ENCODE measurements around the gene ZNF18. TPM values are rescaled to one million over a fixed set of nuclear protein-coding genes. Genes with fewer than 3 reads are reported as not detected.

The ZNF18 gene, protein sequence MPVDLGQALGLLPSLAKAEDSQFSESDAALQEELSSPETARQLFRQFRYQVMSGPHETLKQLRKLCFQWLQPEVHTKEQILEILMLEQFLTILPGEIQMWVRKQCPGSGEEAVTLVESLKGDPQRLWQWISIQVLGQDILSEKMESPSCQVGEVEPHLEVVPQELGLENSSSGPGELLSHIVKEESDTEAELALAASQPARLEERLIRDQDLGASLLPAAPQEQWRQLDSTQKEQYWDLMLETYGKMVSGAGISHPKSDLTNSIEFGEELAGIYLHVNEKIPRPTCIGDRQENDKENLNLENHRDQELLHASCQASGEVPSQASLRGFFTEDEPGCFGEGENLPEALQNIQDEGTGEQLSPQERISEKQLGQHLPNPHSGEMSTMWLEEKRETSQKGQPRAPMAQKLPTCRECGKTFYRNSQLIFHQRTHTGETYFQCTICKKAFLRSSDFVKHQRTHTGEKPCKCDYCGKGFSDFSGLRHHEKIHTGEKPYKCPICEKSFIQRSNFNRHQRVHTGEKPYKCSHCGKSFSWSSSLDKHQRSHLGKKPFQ
- total RNA-seq (10 to 100 TPM in 1 of 2 donors, 1 to 10 TPM in 1; 5.9 to 10.2 TPM), polyA plus RNA-seq (1 to 10 TPM; 4.0 to 5.0 TPM)
- long read RNA-seq, donor 1, partial matches to known transcripts = 0 of 1 reads
- long read RNA-seq, donor 1, other reads (novel, unspliced or antisense) = 0 of 1 reads
- long read RNA-seq, donor 2, partial matches to known transcripts = 0 of 1 reads
- long read RNA-seq, donor 2, other reads (novel, unspliced or antisense) = 0 of 1 reads
- long read RNA-seq, donor 3 = 0 reads
- long read RNA-seq, donor 4 = 0 reads
- long read RNA-seq, donor 5, partial matches to known transcripts = 0 of 3 reads
- long read RNA-seq, donor 5, other reads (novel, unspliced or antisense) = 0 of 3 reads

DNA sequence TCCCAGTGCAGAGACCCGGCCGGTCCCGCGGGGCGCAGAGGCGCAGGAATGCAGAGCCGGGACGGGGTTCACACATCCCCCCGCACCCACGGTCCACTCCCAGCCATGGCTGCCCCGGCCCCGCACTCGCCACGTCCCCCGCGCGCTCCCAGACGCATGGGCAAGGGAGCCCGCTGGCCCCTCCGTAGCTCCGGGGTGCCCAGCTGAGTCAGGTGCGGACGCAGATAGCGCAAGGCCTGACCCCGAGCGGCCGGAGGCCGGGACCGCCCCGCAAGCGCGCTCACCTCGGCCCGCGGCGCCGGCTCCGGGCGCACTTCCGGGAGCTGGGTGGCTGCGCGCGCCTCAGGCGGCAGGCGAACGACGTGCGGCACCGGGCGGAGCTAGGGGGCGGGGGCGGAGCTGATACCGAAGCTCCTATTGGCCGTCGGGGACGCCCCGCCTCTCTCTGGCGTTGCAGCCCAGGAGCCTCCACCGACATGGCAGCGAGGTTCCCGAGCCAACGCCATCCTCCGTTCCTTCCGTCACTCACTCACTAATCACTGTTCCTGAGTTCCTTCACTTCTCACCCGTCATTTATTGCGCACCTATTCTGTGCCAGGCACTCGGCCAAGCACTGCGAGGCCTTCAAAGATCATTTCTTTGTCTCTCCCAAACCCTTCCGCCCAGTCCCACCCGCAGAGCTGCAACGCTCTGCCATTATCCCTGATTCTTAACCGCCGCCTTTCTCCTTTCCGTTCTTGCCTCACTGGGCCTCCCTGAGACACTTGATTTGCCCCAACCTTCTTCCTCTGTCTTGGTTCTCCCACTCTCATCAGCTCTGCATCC lies at the start of gene ZNF18:
ZNF18 (minus strand) TSS at position 329 of the 825 bp plus-strand sequence. CDS start 4,646 bp downstream, outside the sequence.
- Histone ChIP-seq H3K4me1 (ENCODE audit: control insufficient read depth in 5 of 5, insufficient read depth in 5 of 5, low read length in 5 of 5) (peaks cover 0 to 4% (median 0%) of the 10 kb centered on the region in 5 donors), H3K4me3 (peak within 1 kb of the TSS; percentile 93), H3K9ac (ENCODE audit: insufficient read depth in 1 of 2, low read length in 2 of 2) (peak within 1 kb of the TSS; percentile 73 to 84), H3K9me3 (ENCODE audit: control insufficient read depth in 4 of 4, insufficient read depth in 3 of 4, low read length in 3 of 4) (no peaks in the 10 kb centered on the region), H3K27me3 (ENCODE audit: control insufficient read depth in 3 of 3, insufficient read depth in 3 of 3, low read length in 2 of 3) (no peaks in the 10 kb centered on the region), H3K36me3 (ENCODE audit: control insufficient read depth in 4 of 4, insufficient read depth in 4 of 4, low read length in 4 of 4) (peaks cover 0 to 1% (median under 1%) of the 10 kb centered on the region in 4 donors), H3K27ac (ENCODE audit: low read depth in 1 of 2, low read length in 1 of 2) (peak within 1 kb of the TSS; percentile 89 to 100)
- DNase-seq (peak; percentile 96 to 98 (median 96)), ATAC-seq (ENCODE audit: insufficient read depth, low FRiP score) (peak; percentile 97)
- WGBS, 2 donors = 0 to 1% methylated on average over 71 to 74 of the region's 74 CpGs
- TF ChIP-seq, protein P1, sequence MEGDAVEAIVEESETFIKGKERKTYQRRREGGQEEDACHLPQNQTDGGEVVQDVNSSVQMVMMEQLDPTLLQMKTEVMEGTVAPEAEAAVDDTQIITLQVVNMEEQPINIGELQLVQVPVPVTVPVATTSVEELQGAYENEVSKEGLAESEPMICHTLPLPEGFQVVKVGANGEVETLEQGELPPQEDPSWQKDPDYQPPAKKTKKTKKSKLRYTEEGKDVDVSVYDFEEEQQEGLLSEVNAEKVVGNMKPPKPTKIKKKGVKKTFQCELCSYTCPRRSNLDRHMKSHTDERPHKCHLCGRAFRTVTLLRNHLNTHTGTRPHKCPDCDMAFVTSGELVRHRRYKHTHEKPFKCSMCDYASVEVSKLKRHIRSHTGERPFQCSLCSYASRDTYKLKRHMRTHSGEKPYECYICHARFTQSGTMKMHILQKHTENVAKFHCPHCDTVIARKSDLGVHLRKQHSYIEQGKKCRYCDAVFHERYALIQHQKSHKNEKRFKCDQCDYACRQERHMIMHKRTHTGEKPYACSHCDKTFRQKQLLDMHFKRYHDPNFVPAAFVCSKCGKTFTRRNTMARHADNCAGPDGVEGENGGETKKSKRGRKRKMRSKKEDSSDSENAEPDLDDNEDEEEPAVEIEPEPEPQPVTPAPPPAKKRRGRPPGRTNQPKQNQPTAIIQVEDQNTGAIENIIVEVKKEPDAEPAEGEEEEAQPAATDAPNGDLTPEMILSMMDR (IDR thresholded peaks at IDR 0.05; ENCODE audit: control extremely low read depth, extremely low read depth) = no peak

DNA sequence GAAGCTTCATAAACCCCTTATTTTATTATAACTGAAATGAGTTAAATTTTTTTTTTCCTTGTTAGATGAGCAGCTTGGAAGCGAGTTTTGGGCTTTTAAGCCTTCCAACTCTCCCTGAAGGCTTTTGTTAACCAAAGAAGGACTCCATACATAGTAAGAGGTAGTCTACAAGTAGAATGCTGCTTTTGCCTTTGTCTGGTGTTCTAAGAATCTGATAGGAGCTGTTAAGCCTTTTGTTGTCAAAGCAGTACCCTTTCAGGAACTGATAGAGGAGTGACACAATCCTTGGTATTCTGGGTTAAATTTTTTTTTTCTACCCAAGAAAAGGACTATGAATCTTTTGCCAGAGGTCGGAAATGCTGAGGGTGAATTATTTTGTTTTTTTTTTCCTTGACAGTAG lies 49.5 kb upstream of the ZNF18 start:
- H3K4me3 ChIP-seq = no peak overlapping the region
- whole genome bisulfite sequencing, 2 donors = 69 to 76% methylated on average over 2 of the region's 2 CpGs
- H3K27ac ChIP-seq (ENCODE audit: low read depth in 1 of 2, low read length in 1 of 2) = no peak overlapping the region
- no peak overlapping the region for H3K9ac ChIP-seq (ENCODE audit: insufficient read depth in 1 of 2, low read length in 2 of 2)
- TF ChIP-seq, protein P1 (IDR thresholded peaks at IDR 0.05; ENCODE audit: control extremely low read depth, extremely low read depth) = no peak
- H3K36me3 ChIP-seq (ENCODE audit: control insufficient read depth in 4 of 4, insufficient read depth in 4 of 4, low read length in 4 of 4) = no peaks in the 10 kb centered on the region
- no peaks in the 10 kb centered on the region for H3K9me3 ChIP-seq (ENCODE audit: control insufficient read depth in 4 of 4, insufficient read depth in 3 of 4, low read length in 3 of 4)
- peaks cover 0 to 35% (median 3%) of the 10 kb centered on the region in 5 donors for H3K4me1 ChIP-seq (ENCODE audit: control insufficient read depth in 5 of 5, insufficient read depth in 5 of 5, low read length in 5 of 5)
- DNase-seq (no peak), ATAC-seq (ENCODE audit: insufficient read depth, low FRiP score) (no peak)
- no peaks in the 10 kb centered on the region for H3K27me3 ChIP-seq (ENCODE audit: control insufficient read depth in 3 of 3, insufficient read depth in 3 of 3, low read length in 2 of 3)

GRCh38 chr17:12043702-12044101 lies 46.4 kb upstream of the ZNF18 start:
- Histone ChIP-seq H3K4me3 (no peak overlapping the region), H3K27me3 (ENCODE audit: control insufficient read depth in 3 of 3, insufficient read depth in 3 of 3, low read length in 2 of 3) (no peaks in the 10 kb centered on the region), H3K36me3 (ENCODE audit: control insufficient read depth in 4 of 4, insufficient read depth in 4 of 4, low read length in 4 of 4) (no peaks in the 10 kb centered on the region), H3K9ac (ENCODE audit: insufficient read depth in 1 of 2, low read length in 2 of 2) (no peak overlapping the region), H3K9me3 (ENCODE audit: control insufficient read depth in 4 of 4, insufficient read depth in 3 of 4, low read length in 3 of 4) (no peaks in the 10 kb centered on the region), H3K27ac (ENCODE audit: low read depth in 1 of 2, low read length in 1 of 2) (no peak overlapping the region), H3K4me1 (ENCODE audit: control insufficient read depth in 5 of 5, insufficient read depth in 5 of 5, low read length in 5 of 5) (peaks cover 0 to 29% (median 2%) of the 10 kb centered on the region in 5 donors)
- ATAC-seq (ENCODE audit: insufficient read depth, low FRiP score) (no peak), DNase-seq (no peak)
- TF ChIP-seq, protein P1 (IDR thresholded peaks at IDR 0.05; ENCODE audit: control extremely low read depth, extremely low read depth) = no peak
- 98 to 99% methylated on average over 6 of the region's 6 CpGs for WGBS, 2 donors

All from lung (tissue), 16 donors.